SK-N-SH treated with all-trans-retinoic acid at 6 μM for 48 hours (cell line): ENCODE measurements around the gene EPN2.

ENCODE experiments used
- ATAC-seq: fragments of 200-7000 bp; cut with Tn5 transposase; 3 replicates; pipeline ENCODE4 v1.9.1; 2020; ENCODE audit warnings: mild to moderate bottlenecking, moderate library complexity
- ARNTL ChIP-seq: fragments of 450-650 bp; formaldehyde crosslinking; IDR thresholded peaks from 2 replicates; pipeline ENCODE4 v1.5.0; 2020; ENCODE audit warnings: low read depth, mild to moderate bottlenecking, moderate library complexity, borderline replicate concordance
- BACH2 ChIP-seq: fragments of 250-450 bp; sonication (Bioruptor Pico); IDR thresholded peaks from 2 replicates; pipeline ENCODE4 v1.9.0; 2021; ENCODE audit warnings: mild to moderate bottlenecking, borderline replicate concordance
- CSDC2 ChIP-seq: fragments of 250-450 bp; sonication (Bioruptor Pico); IDR thresholded peaks from 2 replicates; pipeline ENCODE4 v1.5.0; 2020; ENCODE audit warnings: mild to moderate bottlenecking, moderate library complexity
- ESRRG ChIP-seq: fragments of 250-450 bp; sonication (Bioruptor Pico); IDR thresholded peaks from 2 replicates; pipeline ENCODE4 v1.6.1; 2021; ENCODE audit warnings: mild to moderate bottlenecking
- ISL1 ChIP-seq: fragments of 250-450 bp; sonication (Bioruptor Pico); IDR thresholded peaks from 2 replicates; pipeline ENCODE4 v2.1.2; 2022; ENCODE audit warnings: mild to moderate bottlenecking, moderate library complexity
- OSR1 ChIP-seq: fragments of 250-450 bp; sonication (Bioruptor Pico); IDR thresholded peaks from 2 replicates; pipeline ENCODE4 v1.8.0; 2022; ENCODE audit warnings: moderate library complexity, mild to moderate bottlenecking, inconsistent platforms
- PPARA ChIP-seq: fragments of 250-450 bp; sonication (Bioruptor Pico); IDR thresholded peaks from 2 replicates; pipeline ENCODE4 v1.5.0; 2020; ENCODE audit warnings: mild to moderate bottlenecking, borderline replicate concordance
- RARB ChIP-seq: fragments of 250-450 bp; sonication (Bioruptor Pico); IDR thresholded peaks from 2 replicates; pipeline ENCODE4 v1.8.0; 2021; ENCODE audit warnings: mild to moderate bottlenecking, moderate library complexity
- SNAI2 ChIP-seq: fragments of 250-450 bp; sonication (Bioruptor Pico); IDR thresholded peaks from 2 replicates; pipeline ENCODE4 v1.5.0; 2020; ENCODE audit warnings: mild to moderate bottlenecking, moderate library complexity
- TCF4 ChIP-seq: fragments of 250-450 bp; sonication (Bioruptor Pico); IDR thresholded peaks from 2 replicates; pipeline ENCODE4 v1.8.0; 2021; ENCODE audit warnings: mild to moderate bottlenecking, moderate library complexity, borderline replicate concordance
- TOX ChIP-seq: fragments of 250-450 bp; sonication (Bioruptor Pico); IDR thresholded peaks from 2 replicates; pipeline ENCODE4 v1.8.0; 2021; ENCODE audit warnings: mild to moderate bottlenecking, moderate library complexity, borderline replicate concordance
- ZC3H10 ChIP-seq: fragments of 250-450 bp; sonication (Bioruptor Pico); IDR thresholded peaks from 2 replicates; pipeline ENCODE4 v1.5.1; 2021; ENCODE audit warnings: mild to moderate bottlenecking, moderate library complexity
- ZFP30 ChIP-seq: fragments of 450-650 bp; formaldehyde crosslinking; IDR thresholded peaks from 2 replicates; pipeline ENCODE4 v1.5.0; 2022; ENCODE audit warnings: mild to moderate bottlenecking, moderate library complexity
- ZNF565 ChIP-seq: fragments of 450-650 bp; formaldehyde crosslinking; conservative IDR thresholded peaks from 2 replicates; pipeline ENCODE4 v1.5.0; 2020; ENCODE audit warnings: low read depth, mild to moderate bottlenecking, moderate library complexity
- ZNF8 ChIP-seq: fragments of 450-650 bp; formaldehyde crosslinking; IDR thresholded peaks from 2 replicates; pipeline ENCODE4 v1.5.0; 2020; ENCODE audit warnings: mild to moderate bottlenecking, moderate library complexity
- TF ChIP-seq, protein P1 (sequence below): fragments of 250-450 bp; sonication (Bioruptor Pico); IDR thresholded peaks from 2 replicates; pipeline ENCODE4 v1.8.0; 2020; ENCODE audit warnings: mild to moderate bottlenecking, moderate library complexity, borderline replicate concordance
- TF ChIP-seq, protein P2 (sequence below): fragments of 250-450 bp; sonication (Bioruptor Pico); IDR thresholded peaks from 2 replicates; pipeline ENCODE4 v1.5.1; 2020; ENCODE audit warnings: low read depth, mild to moderate bottlenecking, moderate library complexity
- TF ChIP-seq, protein P3 (sequence below): fragments of 250-450 bp; sonication (Bioruptor Pico); IDR thresholded peaks from 2 replicates; pipeline ENCODE4 v1.5.0; 2020; ENCODE audit warnings: mild to moderate bottlenecking, moderate library complexity

Gene EPN2

DNA sequence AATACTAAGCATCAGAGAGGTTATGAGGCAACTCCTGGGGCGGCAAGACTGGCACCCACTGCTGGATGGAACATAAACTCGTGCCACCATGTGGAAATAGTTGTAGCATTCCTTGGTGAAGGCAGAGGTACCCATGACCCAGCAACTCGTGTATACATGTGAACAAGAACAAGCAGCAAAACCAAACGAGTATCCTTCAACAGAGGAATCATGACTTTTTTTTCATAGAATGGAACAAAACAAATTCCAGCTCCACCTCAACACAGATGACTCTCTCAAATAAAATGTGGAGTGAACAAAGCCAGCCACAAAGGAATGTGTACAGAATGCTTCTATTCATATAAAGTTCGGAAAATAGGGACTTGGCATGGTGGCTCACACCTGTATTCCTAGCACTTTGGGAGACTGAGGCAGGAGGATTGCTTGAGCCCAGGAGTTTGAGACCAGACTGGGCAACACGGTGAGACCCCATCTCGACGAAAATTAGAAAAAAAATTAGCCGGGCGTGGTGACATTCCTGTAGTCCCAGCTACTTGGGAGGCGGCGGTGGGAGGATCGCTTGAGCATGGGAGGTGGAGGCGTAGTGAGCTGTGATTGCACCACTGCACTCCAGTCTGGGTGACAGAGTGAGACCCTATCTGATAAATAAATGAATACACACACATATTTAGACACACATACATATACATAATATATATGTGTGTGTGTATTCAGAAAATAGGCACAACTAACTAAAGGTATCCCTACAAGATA lies 90.0 kb downstream of the EPN2 start:
- ATAC-seq: peak; percentile 54
- TF ChIP-seq, protein P1, sequence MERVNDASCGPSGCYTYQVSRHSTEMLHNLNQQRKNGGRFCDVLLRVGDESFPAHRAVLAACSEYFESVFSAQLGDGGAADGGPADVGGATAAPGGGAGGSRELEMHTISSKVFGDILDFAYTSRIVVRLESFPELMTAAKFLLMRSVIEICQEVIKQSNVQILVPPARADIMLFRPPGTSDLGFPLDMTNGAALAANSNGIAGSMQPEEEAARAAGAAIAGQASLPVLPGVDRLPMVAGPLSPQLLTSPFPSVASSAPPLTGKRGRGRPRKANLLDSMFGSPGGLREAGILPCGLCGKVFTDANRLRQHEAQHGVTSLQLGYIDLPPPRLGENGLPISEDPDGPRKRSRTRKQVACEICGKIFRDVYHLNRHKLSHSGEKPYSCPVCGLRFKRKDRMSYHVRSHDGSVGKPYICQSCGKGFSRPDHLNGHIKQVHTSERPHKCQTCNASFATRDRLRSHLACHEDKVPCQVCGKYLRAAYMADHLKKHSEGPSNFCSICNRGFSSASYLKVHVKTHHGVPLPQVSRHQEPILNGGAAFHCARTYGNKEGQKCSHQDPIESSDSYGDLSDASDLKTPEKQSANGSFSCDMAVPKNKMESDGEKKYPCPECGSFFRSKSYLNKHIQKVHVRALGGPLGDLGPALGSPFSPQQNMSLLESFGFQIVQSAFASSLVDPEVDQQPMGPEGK: no peak
- TF ChIP-seq SNAI2 (CRISPR knock-in tag): no peak
- TF ChIP-seq, protein P2, sequence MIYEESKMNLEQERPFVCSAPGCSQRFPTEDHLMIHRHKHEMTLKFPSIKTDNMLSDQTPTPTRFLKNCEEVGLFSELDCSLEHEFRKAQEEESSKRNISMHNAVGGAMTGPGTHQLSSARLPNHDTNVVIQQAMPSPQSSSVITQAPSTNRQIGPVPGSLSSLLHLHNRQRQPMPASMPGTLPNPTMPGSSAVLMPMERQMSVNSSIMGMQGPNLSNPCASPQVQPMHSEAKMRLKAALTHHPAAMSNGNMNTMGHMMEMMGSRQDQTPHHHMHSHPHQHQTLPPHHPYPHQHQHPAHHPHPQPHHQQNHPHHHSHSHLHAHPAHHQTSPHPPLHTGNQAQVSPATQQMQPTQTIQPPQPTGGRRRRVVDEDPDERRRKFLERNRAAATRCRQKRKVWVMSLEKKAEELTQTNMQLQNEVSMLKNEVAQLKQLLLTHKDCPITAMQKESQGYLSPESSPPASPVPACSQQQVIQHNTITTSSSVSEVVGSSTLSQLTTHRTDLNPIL (CRISPR knock-in tag): no peak
- TF ChIP-seq, all 23 proteins: peak for 0

DNA sequence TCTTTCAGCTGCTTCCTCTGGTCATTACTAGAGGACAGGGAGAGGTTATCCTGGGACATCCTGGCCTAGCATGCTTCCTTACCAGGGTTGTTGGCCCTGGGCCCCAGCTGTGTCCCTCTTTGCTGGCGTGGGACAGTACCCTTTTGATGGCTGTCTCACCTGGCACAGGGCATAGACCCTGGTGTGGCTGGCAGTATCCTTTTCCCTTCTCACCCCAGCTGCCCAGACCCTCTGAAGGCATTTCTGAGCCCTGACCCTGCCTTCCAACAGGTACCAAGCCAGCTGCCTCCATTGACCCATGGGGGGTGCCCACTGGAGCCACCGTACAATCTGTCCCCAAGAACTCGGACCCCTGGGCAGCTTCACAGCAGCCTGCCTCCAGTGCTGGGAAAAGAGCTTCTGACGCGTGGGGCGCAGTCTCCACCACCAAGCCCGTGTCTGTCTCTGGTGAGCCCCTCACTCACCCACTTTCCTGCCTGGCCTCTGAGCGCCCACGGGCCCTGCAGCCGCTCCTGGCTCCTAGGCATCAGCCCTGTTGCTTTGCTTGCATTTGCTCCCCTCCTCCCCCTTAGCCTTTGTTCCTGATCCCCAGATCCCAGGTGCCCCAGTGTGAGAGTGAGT lies 91.4 kb downstream of the EPN2 start:
- TF ChIP-seq ZC3H10 (CRISPR knock-in tag): no peak
- no peak for TF ChIP-seq PPARA
- no peak for TF ChIP-seq ZFP30
- TF ChIP-seq, protein P2 (CRISPR knock-in tag): no peak
- TF ChIP-seq ISL1 (CRISPR knock-in tag): no peak
- no peak for TF ChIP-seq BACH2 (CRISPR knock-in tag)
- TF ChIP-seq CSDC2 (CRISPR knock-in tag): no peak
- no peak for TF ChIP-seq TOX
- TF ChIP-seq RARB: no peak
- TF ChIP-seq ZNF565 (CRISPR knock-in tag): no peak
- no peak for TF ChIP-seq ESRRG
- TF ChIP-seq TCF4: no peak
- TF ChIP-seq ARNTL (CRISPR knock-in tag): no peak
- no peak for TF ChIP-seq OSR1 (CRISPR knock-in tag)
- ATAC-seq: no peak

DNA sequence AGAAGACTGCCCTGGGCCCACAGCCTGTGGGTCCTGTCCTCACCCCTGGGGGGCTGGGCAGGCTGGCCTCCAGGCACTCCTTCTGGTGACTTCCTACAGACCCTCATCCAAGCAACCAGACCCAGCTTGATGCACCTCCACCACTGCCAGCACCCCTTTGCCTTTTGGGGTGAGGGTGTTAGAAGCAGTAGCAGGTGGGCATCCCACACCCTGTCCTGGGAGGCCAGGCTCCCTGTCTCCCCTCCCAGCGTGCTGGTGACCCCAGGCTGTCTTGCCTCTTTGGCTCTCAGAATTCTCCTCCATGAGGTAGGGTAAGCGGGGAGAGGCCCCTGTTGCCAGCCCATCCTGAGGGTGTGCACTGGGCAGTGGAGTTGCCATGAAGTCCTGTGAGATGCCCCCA lies 92.0 kb downstream of the EPN2 start:
- no peak for TF ChIP-seq ZFP30
- TF ChIP-seq OSR1 (CRISPR knock-in tag): no peak
- no peak for TF ChIP-seq RARB
- TF ChIP-seq TCF4: no peak
- no peak for TF ChIP-seq SNAI2 (CRISPR knock-in tag)
- no peak for TF ChIP-seq ZNF8 (CRISPR knock-in tag)
- no peak for TF ChIP-seq ARNTL (CRISPR knock-in tag)
- no peak for TF ChIP-seq ZC3H10 (CRISPR knock-in tag)
- TF ChIP-seq ISL1 (CRISPR knock-in tag): no peak
- TF ChIP-seq TOX: no peak
- no peak for ATAC-seq

DNA sequence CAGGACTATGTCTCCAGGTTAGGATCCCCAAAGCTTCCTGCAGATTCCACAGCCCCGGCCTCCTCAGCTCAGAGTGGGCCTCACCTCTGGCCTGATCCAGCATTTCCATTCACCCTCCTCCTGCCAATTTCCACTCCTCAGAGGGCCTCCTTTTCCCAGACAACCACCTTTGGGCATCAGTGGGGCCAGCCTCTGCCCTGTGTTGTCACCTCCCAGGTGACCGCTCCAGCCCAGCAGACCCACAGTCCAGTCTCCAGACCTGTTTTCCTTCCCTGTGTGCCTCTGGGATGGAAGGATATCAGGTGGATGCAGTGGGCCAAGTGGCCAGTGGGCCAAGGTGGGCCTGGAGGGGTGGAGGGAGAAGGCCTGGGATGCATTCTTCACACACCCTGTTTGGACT lies 92.7 kb downstream of the EPN2 start:
- no peak for ATAC-seq
- TF ChIP-seq, protein P3, sequence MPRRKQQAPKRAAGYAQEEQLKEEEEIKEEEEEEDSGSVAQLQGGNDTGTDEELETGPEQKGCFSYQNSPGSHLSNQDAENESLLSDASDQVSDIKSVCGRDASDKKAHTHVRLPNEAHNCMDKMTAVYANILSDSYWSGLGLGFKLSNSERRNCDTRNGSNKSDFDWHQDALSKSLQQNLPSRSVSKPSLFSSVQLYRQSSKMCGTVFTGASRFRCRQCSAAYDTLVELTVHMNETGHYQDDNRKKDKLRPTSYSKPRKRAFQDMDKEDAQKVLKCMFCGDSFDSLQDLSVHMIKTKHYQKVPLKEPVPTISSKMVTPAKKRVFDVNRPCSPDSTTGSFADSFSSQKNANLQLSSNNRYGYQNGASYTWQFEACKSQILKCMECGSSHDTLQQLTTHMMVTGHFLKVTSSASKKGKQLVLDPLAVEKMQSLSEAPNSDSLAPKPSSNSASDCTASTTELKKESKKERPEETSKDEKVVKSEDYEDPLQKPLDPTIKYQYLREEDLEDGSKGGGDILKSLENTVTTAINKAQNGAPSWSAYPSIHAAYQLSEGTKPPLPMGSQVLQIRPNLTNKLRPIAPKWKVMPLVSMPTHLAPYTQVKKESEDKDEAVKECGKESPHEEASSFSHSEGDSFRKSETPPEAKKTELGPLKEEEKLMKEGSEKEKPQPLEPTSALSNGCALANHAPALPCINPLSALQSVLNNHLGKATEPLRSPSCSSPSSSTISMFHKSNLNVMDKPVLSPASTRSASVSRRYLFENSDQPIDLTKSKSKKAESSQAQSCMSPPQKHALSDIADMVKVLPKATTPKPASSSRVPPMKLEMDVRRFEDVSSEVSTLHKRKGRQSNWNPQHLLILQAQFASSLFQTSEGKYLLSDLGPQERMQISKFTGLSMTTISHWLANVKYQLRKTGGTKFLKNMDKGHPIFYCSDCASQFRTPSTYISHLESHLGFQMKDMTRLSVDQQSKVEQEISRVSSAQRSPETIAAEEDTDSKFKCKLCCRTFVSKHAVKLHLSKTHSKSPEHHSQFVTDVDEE (CRISPR knock-in tag): no peak

DNA sequence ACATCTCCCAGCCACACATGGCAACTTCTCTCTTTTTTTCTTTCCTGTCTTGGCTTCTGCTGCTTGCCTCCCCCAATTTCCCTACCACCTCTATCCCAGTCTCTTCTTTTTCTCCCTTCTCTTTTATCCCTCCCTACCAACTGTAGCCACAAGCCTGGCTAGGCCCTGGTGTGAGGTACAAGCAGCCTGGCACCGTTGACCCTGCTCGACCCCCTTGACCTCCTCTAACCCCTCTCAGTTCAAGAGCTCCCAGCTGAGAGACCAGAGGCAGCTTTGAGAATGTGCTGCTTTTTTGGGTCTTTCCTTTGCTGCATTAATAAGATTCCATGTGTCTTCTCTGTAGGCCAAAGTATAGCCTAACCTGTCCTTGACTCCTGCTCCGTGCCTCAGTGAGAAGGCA lies 93.1 kb downstream of the EPN2 start:
- ATAC-seq: no peak
- TF ChIP-seq TCF4 (no peak), SNAI2 (CRISPR knock-in tag) (no peak), CSDC2 (CRISPR knock-in tag) (no peak)
